BJ (cell line): ENCODE results near the gene NFIX. TPM values are rescaled to one million over a fixed set of nuclear protein-coding genes. Genes with fewer than 3 reads are reported as not detected.
"Not testable (repeated sequence)": the region's sequence is repeated elsewhere in the genome, so short reads cannot be mapped to it uniquely, and the experiment has no call there.

ENCODE experiments used
- CTCF ChIA-PET: fragments of 350-600 bp; formaldehyde crosslinking; extraction: SDS; loops from one replicate; lab custom pipeline; 2021; ENCODE audit warnings: antibody characterized with exemption, inconsistent platforms; lab: Yijun Ruan, JAX
- POLR2A ChIA-PET: fragments of 300-600 bp; sonication (Branson Sonifier 250); formaldehyde crosslinking; extraction: SDS; loops from one replicate; lab custom pipeline; 2021; ENCODE audit warnings: antibody characterized with exemption; lab: Charles Lee
- DNase-seq: peaks from one replicate; pipeline ENCODE4 v3.0.0-alpha.2; 2011; ENCODE audit warnings: low read depth
- H3K27me3 ChIP-seq: 2 replicates; pipeline ENCODE4 v1.6.0; 2011; ENCODE audit warnings: low read length; ENCODE audit not compliant: control insufficient read depth, insufficient read depth
- H3K36me3 ChIP-seq: 2 replicates; pipeline ENCODE4 v1.5.1; 2011; ENCODE audit warnings: low read length; ENCODE audit not compliant: control insufficient read depth, insufficient read depth
- H3K4me3 ChIP-seq: 2 replicates; pipeline ENCODE4 v1.5.1; 2011; ENCODE audit warnings: low read depth, mild to moderate bottlenecking, control low read depth, low read length
- polyA plus RNA-seq: library from polyadenylated mRNA; depleted of rRNA; stranded (reverse); fragments of >200 nt; gene quantifications from 2 replicates; pipeline ENCODE4 v1.2.3, GENCODE V29; 2011
- TF ChIP-seq, protein P1 (sequence below): IDR thresholded peaks from 2 replicates; pipeline ENCODE4 v1.5.1; 2011; ENCODE audit warnings: low read depth, mild to moderate bottlenecking, control low read depth, inconsistent platforms, low read length, moderate library complexity; ENCODE audit not compliant: insufficient read depth

NFIX gene
- polyA plus RNA-seq, 1 experiment: 29.4 TPM

DNA sequence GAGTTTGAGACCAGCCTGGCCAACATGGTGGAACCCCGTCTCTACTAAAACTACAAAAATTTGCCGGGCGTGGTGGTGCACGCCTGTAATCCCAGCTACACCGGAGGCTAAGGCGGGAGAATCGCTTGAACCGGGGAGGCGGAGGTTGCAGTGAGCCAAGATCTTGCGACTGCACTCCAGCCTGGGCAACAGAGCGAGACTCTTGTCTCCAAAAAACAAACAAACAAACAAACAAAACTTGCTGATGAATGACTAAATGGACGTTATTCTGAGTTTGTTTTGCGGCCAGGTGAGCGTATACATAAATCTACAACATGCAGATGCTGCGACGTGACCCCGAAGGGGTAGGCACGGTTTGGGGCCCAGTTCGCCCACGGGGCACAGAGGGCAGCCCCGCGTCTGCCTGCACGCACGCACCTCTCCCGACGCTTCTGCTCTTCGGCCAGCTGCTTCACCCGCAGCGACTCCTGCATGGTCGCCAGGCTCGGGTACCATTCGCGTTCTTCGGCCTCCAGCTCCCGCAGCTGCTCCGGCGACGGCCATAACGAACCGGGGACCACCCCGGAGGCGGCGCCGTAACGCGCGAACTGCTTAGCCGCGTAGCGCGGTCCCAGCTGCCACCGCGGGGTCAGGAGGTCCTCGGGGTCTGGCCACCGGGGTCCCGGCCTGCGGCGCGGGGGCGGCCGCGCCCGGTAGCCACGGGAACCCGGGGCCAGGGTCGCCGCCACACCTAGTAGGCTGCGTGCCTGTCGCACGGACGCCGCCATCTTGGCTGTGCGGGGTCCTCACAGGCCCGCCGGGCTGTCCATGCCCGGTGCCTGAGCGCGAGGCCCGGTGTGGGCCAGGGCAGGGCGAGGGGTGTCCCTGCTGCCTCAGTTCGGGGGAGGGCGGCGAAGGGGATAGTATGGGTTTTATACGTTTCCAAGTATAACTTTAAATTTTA, 38.6 kb upstream of the NFIX start, which contains the start of gene GADD45GIP1:
Gene GADD45GIP1, minus strand, starts transcription at position 778 of the 943 bp plus-strand sequence. Its CDS starts 11 bp downstream, at position 767.
- Histone ChIP-seq H3K36me3 (peaks cover 22% of the 10 kb centered on the region), H3K27me3 (no peaks in the 10 kb centered on the region), H3K4me3 (peak within 1 kb of the TSS; percentile 91)
- CTCF ChIA-PET: interaction anchor here (1.0 to 5.6 kb wide), 2 partner anchors 8 to 75 kb away, joined by 3 to 76 read pairs; no protein-coding TSS in a partner anchor
- no peak for DNase-seq
- TF ChIP-seq, protein P1, sequence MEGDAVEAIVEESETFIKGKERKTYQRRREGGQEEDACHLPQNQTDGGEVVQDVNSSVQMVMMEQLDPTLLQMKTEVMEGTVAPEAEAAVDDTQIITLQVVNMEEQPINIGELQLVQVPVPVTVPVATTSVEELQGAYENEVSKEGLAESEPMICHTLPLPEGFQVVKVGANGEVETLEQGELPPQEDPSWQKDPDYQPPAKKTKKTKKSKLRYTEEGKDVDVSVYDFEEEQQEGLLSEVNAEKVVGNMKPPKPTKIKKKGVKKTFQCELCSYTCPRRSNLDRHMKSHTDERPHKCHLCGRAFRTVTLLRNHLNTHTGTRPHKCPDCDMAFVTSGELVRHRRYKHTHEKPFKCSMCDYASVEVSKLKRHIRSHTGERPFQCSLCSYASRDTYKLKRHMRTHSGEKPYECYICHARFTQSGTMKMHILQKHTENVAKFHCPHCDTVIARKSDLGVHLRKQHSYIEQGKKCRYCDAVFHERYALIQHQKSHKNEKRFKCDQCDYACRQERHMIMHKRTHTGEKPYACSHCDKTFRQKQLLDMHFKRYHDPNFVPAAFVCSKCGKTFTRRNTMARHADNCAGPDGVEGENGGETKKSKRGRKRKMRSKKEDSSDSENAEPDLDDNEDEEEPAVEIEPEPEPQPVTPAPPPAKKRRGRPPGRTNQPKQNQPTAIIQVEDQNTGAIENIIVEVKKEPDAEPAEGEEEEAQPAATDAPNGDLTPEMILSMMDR: no peak
- POLR2A ChIA-PET: no interaction called here

DNA sequence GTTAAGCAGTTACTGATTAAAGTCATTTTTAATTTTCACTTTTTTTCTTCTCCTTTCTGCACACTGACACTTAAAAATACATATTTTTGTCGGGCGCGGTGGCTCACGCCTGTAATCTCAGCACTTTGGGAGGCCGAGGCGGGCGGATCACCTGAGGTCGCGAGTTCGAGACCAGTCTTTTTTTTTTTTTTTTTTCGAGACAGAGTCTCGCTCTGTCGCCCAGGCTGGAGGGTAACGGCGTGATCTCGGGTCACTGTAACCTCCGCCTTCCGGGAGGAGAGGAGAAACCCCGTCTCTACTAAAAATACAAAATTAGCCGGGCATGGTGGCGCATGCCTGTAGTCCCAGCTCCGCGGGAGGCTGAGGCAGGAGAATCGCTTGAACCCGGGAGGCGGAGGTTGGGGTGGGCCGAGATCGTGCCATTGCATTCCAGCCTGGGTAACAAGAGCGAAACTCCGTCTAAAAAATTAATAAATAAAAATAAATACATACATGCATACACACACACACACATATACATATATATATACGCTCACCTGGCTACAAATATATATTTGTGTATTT, 37.8 kb upstream of the NFIX start:
- CTCF ChIA-PET: interaction anchor here (5.6 kb wide), 1 partner anchor 7 kb away, joined by 76 read pairs; no protein-coding TSS in a partner anchor
- DNase-seq, POLR2A ChIA-PET, H3K27me3 ChIP-seq: not testable (repeated sequence)
- Histone ChIP-seq H3K4me3 (peak overlapping the region; percentile 91), H3K36me3 (peaks cover 17% of the 10 kb centered on the region)

DNA sequence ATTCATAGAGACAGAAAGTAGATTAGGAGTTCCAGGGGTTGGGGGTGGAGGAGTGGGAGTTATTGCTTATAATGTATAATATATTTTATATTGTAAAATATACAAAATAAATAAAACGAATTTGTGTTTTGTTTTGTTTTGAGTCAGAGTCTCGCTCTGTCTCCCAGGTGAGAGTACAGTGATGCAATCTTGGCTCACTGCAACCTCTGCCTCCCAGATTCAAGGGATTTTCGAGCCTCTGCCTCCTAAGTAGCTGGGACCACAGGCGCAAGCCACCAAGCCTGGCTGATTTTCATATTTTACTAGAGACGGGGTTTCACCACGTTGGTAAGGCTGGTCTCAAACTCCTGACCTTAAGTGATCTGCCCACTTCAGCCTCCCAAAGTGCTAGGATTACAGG, 35.8 kb upstream of the NFIX start:
- Histone ChIP-seq H3K27me3 (no peaks in the 10 kb centered on the region), H3K4me3 (no peak overlapping the region), H3K36me3 (peaks cover 2% of the 10 kb centered on the region; the same call in 1 of the 2 replicates)
- ChIA-PET POLR2A (no interaction called here), CTCF (interaction anchor here (0.7 to 1.2 kb wide), 3 partner anchors 19 to 134 kb away, joined by 3 to 4 read pairs (median 3); no protein-coding TSS in a partner anchor)
- TF ChIP-seq, protein P1: no peak
- no peak for DNase-seq

DNA sequence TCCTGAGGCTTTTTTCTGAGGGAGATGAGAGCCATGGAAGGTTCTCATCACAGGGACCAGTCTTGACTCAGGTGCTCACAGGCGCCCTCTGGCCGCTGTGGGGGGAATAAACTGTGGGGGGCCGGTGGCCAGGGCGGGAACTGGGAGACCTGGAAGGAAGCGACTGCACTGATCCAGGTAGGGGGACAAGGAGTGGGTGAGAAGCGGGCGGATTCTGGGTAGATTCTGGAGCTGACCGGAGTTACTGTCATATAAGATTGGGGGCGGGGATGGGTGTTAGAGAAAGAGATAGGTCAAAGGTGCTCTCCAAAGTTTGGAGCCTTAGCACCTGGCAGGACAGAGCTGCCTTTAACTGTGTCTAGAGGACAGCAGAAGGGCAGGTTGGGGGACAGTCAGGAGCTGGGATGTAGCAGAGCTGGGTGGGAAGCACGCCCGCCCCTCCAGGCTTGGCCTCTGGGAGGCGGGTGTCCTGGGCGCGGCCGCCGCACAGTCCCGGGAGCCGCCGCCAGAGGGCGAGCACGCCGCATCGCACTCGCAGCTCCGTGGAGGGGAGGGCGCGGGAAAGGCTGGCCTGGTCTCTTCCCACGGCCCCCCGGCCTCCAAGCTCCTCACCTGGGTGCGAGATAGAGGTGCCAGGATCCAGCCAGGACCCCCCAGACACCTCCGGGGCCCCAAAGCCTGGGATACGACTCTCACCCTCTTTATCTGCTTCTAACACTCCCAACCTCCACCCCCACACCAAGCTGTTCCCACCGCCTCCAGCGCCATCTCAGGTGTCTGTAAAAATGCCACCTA, 30.1 kb upstream of the NFIX start:
- DNase-seq: no peak
- peak overlapping the region; percentile 38 for H3K4me3 ChIP-seq
- ChIA-PET CTCF (interaction anchor here (0.6 to 6.0 kb wide), 80 partner anchors 11 to 771 kb away, joined by 3 to 113 read pairs (median 4); partner anchors contain the start of genes CALR, DNASE2, FARSA and GADD45GIP1), POLR2A (no interaction called here)
- TF ChIP-seq, protein P1: peak; percentile 84
- no peaks in the 10 kb centered on the region for H3K27me3 ChIP-seq
- no peaks in the 10 kb centered on the region for H3K36me3 ChIP-seq

DNA sequence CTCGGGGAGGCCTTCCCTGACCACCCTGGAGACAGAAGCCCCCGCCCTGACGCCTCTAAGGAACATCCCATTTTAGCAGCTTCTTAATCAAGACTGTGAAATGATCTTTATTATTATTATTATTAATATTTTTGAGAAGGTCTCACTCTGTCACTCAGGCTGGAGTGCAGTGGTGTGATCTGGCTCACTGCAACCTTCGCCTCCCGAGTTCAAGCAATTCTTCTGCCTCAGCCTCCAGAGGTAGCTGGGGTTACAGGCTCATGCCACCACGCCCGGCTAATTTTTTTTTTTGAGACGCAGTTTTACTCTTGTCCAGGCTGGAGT, 29.5 kb upstream of the NFIX start:
- DNase-seq: no peak
- no peaks in the 10 kb centered on the region for H3K36me3 ChIP-seq
- POLR2A ChIA-PET: interaction anchor here (0.5 kb wide), 1 partner anchor 23 kb away, joined by 3 read pairs; no protein-coding TSS in a partner anchor
- CTCF ChIA-PET: interaction anchor here (0.7 to 6.0 kb wide), 78 partner anchors 11 to 770 kb away, joined by 3 to 113 read pairs (median 4); partner anchors contain the start of genes CALR, DNASE2, FARSA and GADD45GIP1
- no peaks in the 10 kb centered on the region for H3K27me3 ChIP-seq
- TF ChIP-seq, protein P1: no peak
- H3K4me3 ChIP-seq: no peak overlapping the region; the same call in 1 of the 2 replicates
